Esophagus muscularis mucosa (tissue), 4 donors: Measurements from ENCODE around the gene THTPA. TPM values are rescaled to one million over a fixed set of nuclear protein-coding genes. Genes with fewer than 3 reads are reported as not detected.

Source experiments
- total RNA-seq, 4 donors: library from RNA; depleted of rRNA; stranded (reverse); fragments of >200 nt; gene quantifications; one replicate each; pipeline versions ENCODE4 v1.1.0 to v1.2.1, GENCODE V29; 2016

THTPA gene
- total RNA-seq, 4 donors from 2014 or later: 18.3 to 20.0 (median 19.7) TPM

Other genes starting within 250 kb of the THTPA start
- 100 to 1,000 TPM in 3 of 4 donors, 10 to 100 TPM in 1; 92.8 to 132 (median 121) TPM for gene BCL2L2, start 249.4 kb upstream of the THTPA start, total RNA-seq
- 10 to 100 TPM; 44.6 to 68.1 (median 53.9) TPM for gene PABPN1, start 234.8 kb upstream of the THTPA start, total RNA-seq
- gene SLC22A17, start 203.4 kb upstream of the THTPA start, total RNA-seq: 10 to 100 TPM; 12.5 to 36.9 (median 24.9) TPM
- gene EFS, start 191.1 kb upstream of the THTPA start, total RNA-seq: 10 to 100 TPM; 10.1 to 21.4 (median 12.8) TPM
- gene IL25, start 183.5 kb upstream of the THTPA start, total RNA-seq: not detected
- gene CMTM5, start 179.2 kb upstream of the THTPA start, total RNA-seq: 1 to 10 TPM in 3 of 4 donors, under 1 TPM in 1; 0.78 to 2.9 (median 1.9) TPM
- under 1 TPM in 3 of 4 donors, not detected in 1; under 0.01 to 0.06 (median under 0.01) TPM for gene MYH6, start 148.0 kb upstream of the THTPA start, total RNA-seq
- under 1 TPM in 2 of 4 donors, not detected in 2; 0.11 to 0.26 TPM for gene MYH7, start 120.6 kb upstream of the THTPA start, total RNA-seq
- 10 to 100 TPM; 21.6 to 43.2 (median 34.0) TPM for gene NGDN, start 86.6 kb upstream of the THTPA start, total RNA-seq
- gene ZFHX2, start 4.5 kb upstream of the THTPA start, total RNA-seq: 1 to 10 TPM in 3 of 4 donors, under 1 TPM in 1; 0.50 to 1.8 (median 1.2) TPM
- 10 to 100 TPM; 15.9 to 30.2 (median 20.0) TPM for gene AP1G2, start 11.5 kb downstream of the THTPA start, total RNA-seq
- gene JPH4, start 22.5 kb downstream of the THTPA start, total RNA-seq: 1 to 10 TPM in 3 of 4 donors, under 1 TPM in 1; 0.83 to 2.8 (median 2.0) TPM
- under 1 TPM in 2 of 4 donors, not detected in 2; 0.63 to 0.66 TPM for gene DHRS2, start 80.1 kb downstream of the THTPA start, total RNA-seq